H9 (cell line): ENCODE results near the gene PLA2G2E. TPM values are rescaled to one million over a fixed set of nuclear protein-coding genes. Genes with fewer than 3 reads are reported as not detected.

ENCODE experiments used
- DNase-seq: peaks from one replicate; pipeline ENCODE4 v3.0.0-alpha.2; 2017
- H2AFZ ChIP-seq: one replicate; pipeline ENCODE4 v1.6.1; 2013; ENCODE audit warnings: mild to moderate bottlenecking, low read length, control low read depth, moderate library complexity
- H2AK5ac ChIP-seq: 2 replicates; pipeline ENCODE4 v1.6.1; 2013; ENCODE audit warnings: low read length, control low read depth, mixed read lengths; ENCODE audit not compliant: insufficient read length
- H2BK120ac ChIP-seq: one replicate; pipeline ENCODE4 v1.6.1; 2013; ENCODE audit warnings: low read depth, mild to moderate bottlenecking, low read length, control low read depth, inconsistent platforms; ENCODE audit not compliant: poor library complexity, severe bottlenecking
- H2BK12ac ChIP-seq: 2 replicates; pipeline ENCODE4 v1.6.1; 2013; ENCODE audit warnings: low read length, control low read depth, mixed read lengths, low read depth; ENCODE audit not compliant: insufficient read length
- H2BK15ac ChIP-seq: 2 replicates; pipeline ENCODE4 v1.6.1; 2013; ENCODE audit warnings: low read depth, low read length, control low read depth
- H2BK20ac ChIP-seq: one replicate; pipeline ENCODE4 v1.6.1; 2013; ENCODE audit warnings: low read depth, mild to moderate bottlenecking, low read length, control low read depth, inconsistent platforms; ENCODE audit not compliant: poor library complexity, severe bottlenecking
- H2BK5ac ChIP-seq: 2 replicates; pipeline ENCODE4 v1.6.1; 2013; ENCODE audit warnings: low read length, control low read depth, mixed read lengths; ENCODE audit not compliant: insufficient read length
- H3K14ac ChIP-seq: 2 replicates; pipeline ENCODE4 v1.6.1; 2013; ENCODE audit warnings: low read length, control low read depth; ENCODE audit not compliant: insufficient read depth
- H3K18ac ChIP-seq: 2 replicates; pipeline ENCODE4 v1.6.1; 2013; ENCODE audit warnings: low read depth, mild to moderate bottlenecking, mixed read lengths, low read length, control low read depth; ENCODE audit not compliant: insufficient read length
- H3K23ac ChIP-seq: 2 replicates; pipeline ENCODE4 v1.6.1; 2013; ENCODE audit warnings: low read length, control low read depth, mixed read lengths, low read depth; ENCODE audit not compliant: insufficient read length
- H3K23me2 ChIP-seq: 2 replicates; pipeline ENCODE4 v1.6.1; 2013; ENCODE audit warnings: low read depth, mild to moderate bottlenecking, mixed read lengths, low read length, control low read depth; ENCODE audit not compliant: insufficient read length, poor library complexity, severe bottlenecking
- H3K27ac ChIP-seq: 2 replicates; pipeline ENCODE4 v1.5.1; 2013; ENCODE audit warnings: low read length, control low read depth, mixed read lengths, low read depth; ENCODE audit not compliant: insufficient read length
- H3K27me3 ChIP-seq: 2 replicates; pipeline ENCODE4 v1.6.1; 2013; ENCODE audit warnings: low read length, control low read depth, inconsistent platforms; ENCODE audit not compliant: insufficient read depth
- H3K4ac ChIP-seq: 2 replicates; pipeline ENCODE4 v1.6.1; 2013; ENCODE audit warnings: low read depth, mild to moderate bottlenecking, control low read depth, inconsistent platforms, low read length, moderate library complexity
- H3K4me1 ChIP-seq: 2 replicates; pipeline ENCODE4 v1.6.1; 2013; ENCODE audit warnings: low read length, control low read depth, inconsistent platforms; ENCODE audit not compliant: insufficient read depth
- H3K4me2 ChIP-seq: 2 replicates; pipeline ENCODE4 v1.6.1; 2013; ENCODE audit warnings: low read length, control low read depth, mixed read lengths; ENCODE audit not compliant: insufficient read length, insufficient read depth
- H3K56ac ChIP-seq: 2 replicates; pipeline ENCODE4 v1.6.1; 2013; ENCODE audit warnings: low read depth, mild to moderate bottlenecking, mixed read lengths, low read length, control low read depth; ENCODE audit not compliant: insufficient read length
- H3K79me1 ChIP-seq: 2 replicates; pipeline ENCODE4 v1.6.1; 2013; ENCODE audit warnings: low read depth, mild to moderate bottlenecking, moderate library complexity, low read length, control low read depth, inconsistent platforms; ENCODE audit not compliant: insufficient read depth, poor library complexity, severe bottlenecking
- H3K79me2 ChIP-seq: 2 replicates; pipeline ENCODE4 v1.6.1; 2013; ENCODE audit warnings: low read length, control low read depth, inconsistent platforms; ENCODE audit not compliant: insufficient read depth
- H3K9ac ChIP-seq: 2 replicates; pipeline ENCODE4 v1.6.1; 2013; ENCODE audit warnings: low read length, control low read depth, mixed read lengths; ENCODE audit not compliant: insufficient read length; ENCODE audit errors: extremely low read depth
- H3K9me3 ChIP-seq: one replicate; pipeline ENCODE4 v1.6.1; 2013; ENCODE audit warnings: low read depth, low read length, inconsistent platforms; ENCODE audit not compliant: control insufficient read depth
- H3T11ph ChIP-seq: one replicate; pipeline ENCODE4 v1.6.1; 2013; ENCODE audit warnings: mild to moderate bottlenecking, low read length, control low read depth, inconsistent platforms
- H4K20me1 ChIP-seq: one replicate; pipeline ENCODE4 v1.6.1; 2013; ENCODE audit not compliant: control insufficient read depth, insufficient read length, insufficient read depth
- H4K5ac ChIP-seq: 2 replicates; pipeline ENCODE4 v1.6.1; 2013; ENCODE audit warnings: low read depth, mild to moderate bottlenecking, mixed read lengths, low read length, control low read depth; ENCODE audit not compliant: insufficient read length
- H4K8ac ChIP-seq: replicated peaks from 2 replicates; pipeline ENCODE4 v1.6.1; 2013; ENCODE audit warnings: low read length, control low read depth, mixed read lengths, low read depth; ENCODE audit not compliant: insufficient read length
- H4K91ac ChIP-seq: 2 replicates; pipeline ENCODE4 v1.6.1; 2013; ENCODE audit warnings: low read depth, mild to moderate bottlenecking, moderate library complexity, mixed read lengths, low read length, control low read depth; ENCODE audit not compliant: insufficient read length
- H3K27ac Mint-ChIP-seq, 3 experiments: 2 replicates in 2 of 3; 3 replicates in 1 of 3; pipeline ENCODE4 v1.8.0; 2020 to 2021; ENCODE audit warnings: mixed read lengths in 3 of 3, mild to moderate bottlenecking in 1 of 3, moderate library complexity in 1 of 3
- H3K27me3 Mint-ChIP-seq: 2 replicates; pipeline ENCODE4 v1.8.0; 2021; ENCODE audit warnings: low read depth, mild to moderate bottlenecking, moderate library complexity, mixed read lengths
- H3K36me3 Mint-ChIP-seq, 3 experiments: 2 replicates in 2 of 3; 3 replicates in 1 of 3; pipeline ENCODE4 v1.8.0; 2020 to 2021; ENCODE audit warnings: low read depth in 3 of 3, mixed read lengths in 3 of 3; ENCODE audit not compliant: insufficient read depth in 1 of 3
- H3K4me1 Mint-ChIP-seq, 2 experiments: 2 replicates each; pipeline ENCODE4 v1.8.0; 2020; ENCODE audit warnings: mixed read lengths in 2 of 2
- H3K4me3 Mint-ChIP-seq, 2 experiments: 2 replicates in 1 of 2; 3 replicates in 1 of 2; pipeline ENCODE4 v1.8.0; 2020 to 2021; ENCODE audit warnings: mild to moderate bottlenecking in 2 of 2, mixed read lengths in 2 of 2, moderate library complexity in 1 of 2
- H3K9me3 Mint-ChIP-seq, 2 experiments: 2 replicates in 1 of 2; 3 replicates in 1 of 2; pipeline ENCODE4 v1.8.0; 2020; ENCODE audit warnings: mild to moderate bottlenecking in 2 of 2, mixed read lengths in 2 of 2, moderate library complexity in 1 of 2
- CTCF ChIP-seq: fragments of 200-600 bp; sonication (generic); conservative IDR thresholded peaks from 3 replicates; pipeline ENCODE4 v1.8.0; 2021; ENCODE audit warnings: antibody characterized with exemption, mild to moderate bottlenecking
- WGBS: extraction: QIAGEN DNeasy Blood & Tissue Kit; methylation state at CpG from one replicate; pipeline ENCODE4 v1.1.7; 2013; ENCODE audit warnings: missing lambda C conversion rate, low lambda C conversion rate, mixed read lengths; ENCODE audit not compliant: insufficient read length; ENCODE audit errors: extremely low coverage; 5-methylcytosine and 5-hydroxymethylcytosine counted together
- total RNA-seq: library from RNA; stranded (reverse); gene quantifications from 2 replicates; pipeline ENCODE4 v1.2.1, GENCODE V29; 2021

PLA2G2E gene
- total RNA-seq, 1 experiment from 2014 or later: not detected

DNA sequence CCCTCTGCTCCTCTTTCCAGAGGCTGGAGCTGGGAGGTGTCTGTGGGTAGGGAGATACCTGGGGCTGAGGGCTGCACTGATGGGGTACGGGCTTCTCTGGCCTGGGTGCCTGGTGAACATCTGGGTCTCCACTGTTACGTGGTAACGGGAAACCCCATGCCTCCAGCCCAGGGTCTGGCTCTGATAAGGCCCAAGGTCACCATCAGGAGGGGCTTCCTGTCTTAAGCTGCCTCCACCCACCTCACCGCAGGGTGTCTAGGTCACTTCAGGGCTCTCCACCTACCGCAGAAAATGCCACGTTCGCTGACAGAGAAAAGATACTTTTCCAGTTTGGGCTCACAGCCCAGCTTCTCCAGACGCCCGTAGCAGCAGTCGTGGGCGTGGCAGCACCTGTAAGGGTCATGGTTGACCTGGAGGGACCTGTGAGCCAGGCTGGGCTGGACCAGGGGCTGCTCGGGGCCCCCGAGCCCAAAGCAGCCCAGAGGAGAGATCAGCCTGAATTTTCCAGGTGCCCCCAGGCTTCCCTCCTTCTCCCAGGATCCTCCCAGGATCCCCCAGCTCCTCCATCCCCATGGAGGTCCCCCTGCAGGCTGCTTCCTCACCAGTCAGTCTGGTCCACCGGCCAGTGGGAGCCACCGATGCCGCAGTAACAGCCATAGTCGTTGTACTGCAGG, 1.3 kb downstream of the PLA2G2E start:
- Histone ChIP-seq H2BK12ac (no peak overlapping the region), H3T11ph (no peak overlapping the region), H3K79me1 (no peaks in the 10 kb centered on the region), H2AFZ (no peak overlapping the region), H2BK15ac (no peak overlapping the region), H4K5ac (no peak overlapping the region), H2AK5ac (no peak overlapping the region), H3K9ac (no peak overlapping the region), H3K56ac (no peak overlapping the region), H3K18ac (no peak overlapping the region), H3K4me1 (no peaks in the 10 kb centered on the region), H3K23me2 (no peaks in the 10 kb centered on the region), H3K79me2 (no peaks in the 10 kb centered on the region), H3K23ac (no peak overlapping the region), H2BK5ac (no peak overlapping the region), H3K9me3 (no peaks in the 10 kb centered on the region), H4K20me1 (no peaks in the 10 kb centered on the region), H3K14ac (no peak overlapping the region), H2BK120ac (no peak overlapping the region), H4K8ac (no peak overlapping the region), H3K4ac (no peak overlapping the region), H3K27ac (no peak overlapping the region), H3K4me2 (no peak overlapping the region), H4K91ac (no peak overlapping the region), H2BK20ac (no peak overlapping the region), H3K27me3 (no peaks in the 10 kb centered on the region)
- no CpG with 5 or more reads among the region's 17 CpGs for WGBS
- no peak overlapping the region for H3K27ac Mint-ChIP-seq
- H3K4me3 Mint-ChIP-seq: no peak overlapping the region
- peaks cover 2% of the 10 kb centered on the region for H3K27me3 Mint-ChIP-seq
- H3K36me3 Mint-ChIP-seq: peaks cover 0 to 2% (median 0%) of the 10 kb centered on the region in 3 experiments; a peak in 1 of 7 replicates
- DNase-seq: no peak
- no peaks in the 10 kb centered on the region for H3K9me3 Mint-ChIP-seq
- peaks cover 5 to 17% of the 10 kb centered on the region in 2 experiments for H3K4me1 Mint-ChIP-seq
- no peak for TF ChIP-seq CTCF
